ENCODE measurements around the gene PAGE1. TPM values are rescaled to one million over a fixed set of nuclear protein-coding genes. Genes with fewer than 3 reads are reported as not detected.

The PAGE1 gene
- total and polyA plus RNA-seq, 5 donors = not detected

DNA sequence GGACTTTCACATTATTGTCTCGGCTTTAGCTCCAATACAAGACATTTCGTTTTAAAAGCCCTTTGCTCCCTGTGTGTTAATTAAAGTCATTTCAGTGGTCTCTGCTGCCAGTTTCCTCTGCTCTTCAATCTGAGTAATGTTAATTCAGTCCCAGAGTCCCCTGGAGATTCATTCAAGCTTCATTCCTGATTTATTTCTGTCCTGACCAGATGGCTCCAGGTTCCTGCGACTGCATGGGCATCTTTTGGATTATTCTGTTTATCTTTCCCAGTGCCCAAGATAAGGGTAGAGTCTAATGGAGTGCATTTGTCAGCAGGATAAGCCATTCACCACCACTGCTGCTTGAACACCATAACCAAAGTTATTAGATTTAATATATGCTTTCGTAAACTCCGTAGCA lies 6.1 kb upstream of the PAGE1 start:
- intact Hi-C loops (cut with DNase I) = no loop called here
- H3K9me3 ChIP-seq (ENCODE audit: control insufficient read depth, low read length) = no peaks in the 10 kb centered on the region
- no peak for ATAC-seq
- no peaks in the 10 kb centered on the region for H3K4me1 ChIP-seq (ENCODE audit: control insufficient read depth, insufficient read depth, low read length)
- no peak overlapping the region for H3K4me3 ChIP-seq (ENCODE audit: low read length)
- no peak for DNase-seq
- WGBS = 41% methylated on average over 5 of the region's 5 CpGs
- H3K27ac ChIP-seq (ENCODE audit: low read length) = no peak overlapping the region
- no peaks in the 10 kb centered on the region for H3K27me3 ChIP-seq (ENCODE audit: control insufficient read depth, insufficient read depth)

DNA sequence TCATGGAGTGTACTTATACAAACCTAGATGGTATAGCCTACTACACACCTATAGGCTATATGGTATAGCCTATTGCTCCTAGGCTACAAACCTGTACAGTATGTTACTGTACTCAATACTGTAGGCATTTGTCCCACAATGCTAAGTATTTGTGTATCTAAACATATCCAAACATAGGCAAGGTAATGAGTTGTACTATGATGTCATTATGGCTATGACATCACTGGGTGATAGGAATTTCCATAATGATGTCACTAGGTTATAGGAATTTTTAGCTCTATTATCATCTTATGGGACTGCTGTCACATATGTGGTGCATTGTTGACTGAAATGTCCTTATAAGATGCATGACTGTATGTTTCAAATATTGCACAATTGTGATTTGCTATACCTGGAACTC lies 5.5 kb upstream of the PAGE1 start:
- intact Hi-C loops (cut with DNase I) = no loop called here
- ATAC-seq = no peak
- Histone ChIP-seq H3K27ac (ENCODE audit: low read length) (no peak overlapping the region), H3K27me3 (ENCODE audit: control insufficient read depth, insufficient read depth) (no peaks in the 10 kb centered on the region), H3K4me1 (ENCODE audit: control insufficient read depth, insufficient read depth, low read length) (no peaks in the 10 kb centered on the region), H3K4me3 (ENCODE audit: low read length) (no peak overlapping the region), H3K9me3 (ENCODE audit: control insufficient read depth, low read length) (no peaks in the 10 kb centered on the region)
- no peak for DNase-seq

DNA sequence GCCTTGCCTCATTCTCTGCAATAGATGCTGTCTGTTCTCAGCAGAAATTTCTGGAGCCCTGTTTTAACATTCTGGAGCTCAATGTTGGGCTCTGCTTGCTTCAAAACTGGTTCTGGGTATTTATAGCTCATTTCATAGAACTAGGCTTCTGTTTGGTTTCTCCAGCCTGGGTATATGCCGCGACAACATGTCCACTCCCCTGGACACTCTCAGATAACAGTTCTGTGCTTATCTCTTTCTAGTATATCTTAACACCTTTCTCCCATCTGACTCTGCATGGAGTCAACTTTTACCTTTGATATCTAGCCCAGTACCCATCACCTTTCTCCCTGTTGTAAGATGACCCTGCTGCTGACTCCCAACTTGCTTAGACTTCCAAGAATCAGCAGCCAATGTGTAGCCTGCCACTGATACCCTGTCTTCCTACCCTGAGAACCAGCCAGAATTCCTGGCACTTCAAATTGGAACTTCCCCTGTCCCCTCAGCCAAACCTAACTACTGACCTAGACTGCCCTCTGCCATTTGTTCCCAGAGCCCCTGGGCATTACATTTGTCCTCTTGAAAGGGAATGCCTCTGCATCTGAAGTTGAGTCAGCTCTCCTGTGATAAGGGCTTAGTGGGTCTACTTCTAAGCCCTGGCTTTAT lies 20.6 kb downstream of the PAGE1 start:
- Histone ChIP-seq H3K4me3 (ENCODE audit: low read length) (no peak overlapping the region), H3K4me1 (ENCODE audit: control insufficient read depth, insufficient read depth, low read length) (no peaks in the 10 kb centered on the region), H3K27me3 (ENCODE audit: control insufficient read depth, insufficient read depth) (no peaks in the 10 kb centered on the region), H3K9me3 (ENCODE audit: control insufficient read depth, low read length) (no peaks in the 10 kb centered on the region), H3K27ac (ENCODE audit: low read length) (no peak overlapping the region)
- DNase-seq = no peak
- intact Hi-C loops (cut with DNase I) = no loop called here
- WGBS = 67% methylated on average over 2 of the region's 2 CpGs
- ATAC-seq = no peak

DNA sequence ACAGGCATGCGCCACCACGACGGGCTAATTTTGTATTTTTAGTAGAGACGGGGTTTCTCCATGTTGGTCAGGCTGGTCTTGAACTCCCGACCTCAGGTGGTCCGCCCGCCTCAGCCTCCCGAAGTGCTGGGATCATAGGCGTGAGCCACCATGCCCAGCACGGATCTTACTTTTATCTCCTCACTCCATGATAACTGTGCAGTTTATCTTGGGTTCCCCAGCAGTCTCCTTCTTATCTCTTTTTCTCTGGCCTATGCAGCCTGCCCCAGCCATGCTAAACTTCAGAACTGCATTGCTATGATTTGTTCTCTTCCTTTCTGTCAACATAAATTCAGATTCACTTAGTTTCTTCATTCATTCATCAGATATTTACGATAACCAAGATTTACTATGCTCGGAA lies 22.4 kb downstream of the PAGE1 start:
- 63% methylated on average over 12 of the region's 12 CpGs for WGBS

DNA sequence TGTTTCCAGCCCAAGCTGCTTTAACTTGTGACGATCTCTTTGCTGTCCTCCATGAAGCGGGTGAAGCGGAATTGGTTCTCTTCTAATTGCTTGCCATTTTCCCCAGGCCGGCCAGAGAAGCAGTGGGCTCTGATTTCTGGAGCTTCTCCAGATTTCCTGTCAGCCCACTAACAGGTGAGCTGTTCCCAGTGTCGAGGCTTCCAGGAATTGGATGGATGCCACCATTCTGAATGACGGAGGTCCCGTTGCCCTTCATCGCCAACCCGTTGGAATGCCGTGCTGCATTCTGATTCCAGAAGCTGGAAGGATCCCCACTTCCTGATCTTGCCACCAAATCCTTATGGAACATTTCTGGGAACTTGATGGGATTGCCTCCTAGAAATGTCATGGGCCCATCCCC lies 31.0 kb downstream of the PAGE1 start:
- Histone ChIP-seq H3K27ac (ENCODE audit: low read length) (no peak overlapping the region), H3K27me3 (ENCODE audit: control insufficient read depth, insufficient read depth) (no peaks in the 10 kb centered on the region), H3K4me1 (ENCODE audit: control insufficient read depth, insufficient read depth, low read length) (no peaks in the 10 kb centered on the region), H3K4me3 (ENCODE audit: low read length) (no peak overlapping the region), H3K9me3 (ENCODE audit: control insufficient read depth, low read length) (no peaks in the 10 kb centered on the region)
- 78% methylated on average over 10 of the region's 10 CpGs for WGBS
- intact Hi-C loops (cut with DNase I) = no loop called here
- ATAC-seq (no peak), DNase-seq (no peak)

More for the DNA sequence above, 22.4 kb downstream of the PAGE1 start:
- no peaks in the 10 kb centered on the region for H3K9me3 ChIP-seq (ENCODE audit: control insufficient read depth, low read length)
- no peak overlapping the region for H3K4me3 ChIP-seq (ENCODE audit: low read length)
- intact Hi-C loops (cut with DNase I) = no loop called here
- no peak overlapping the region for H3K27ac ChIP-seq (ENCODE audit: low read length)
- no peak for DNase-seq
- H3K4me1 ChIP-seq (ENCODE audit: control insufficient read depth, insufficient read depth, low read length) = no peaks in the 10 kb centered on the region
- ATAC-seq = no peak
- H3K27me3 ChIP-seq (ENCODE audit: control insufficient read depth, insufficient read depth) = no peaks in the 10 kb centered on the region

DNA sequence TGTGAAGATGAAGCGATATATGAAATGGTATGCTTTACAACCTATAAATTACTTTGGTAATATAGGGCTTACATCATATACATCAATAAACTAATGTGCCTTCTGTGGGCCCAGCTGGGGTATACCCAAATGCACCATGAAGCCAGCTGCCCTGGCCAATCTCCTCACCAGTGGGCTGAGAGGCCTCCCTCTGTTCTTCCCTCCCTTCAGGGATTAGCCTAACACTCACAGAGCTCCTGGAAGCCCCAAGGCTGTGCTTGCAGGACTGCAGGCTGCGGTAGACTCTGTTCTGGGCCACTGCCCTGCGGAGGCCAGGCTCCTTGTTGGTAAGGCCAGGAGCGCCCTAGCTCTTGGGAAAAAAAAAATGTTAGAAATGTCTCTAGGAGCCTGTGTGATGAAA lies 33.9 kb downstream of the PAGE1 start:
- intact Hi-C loops (cut with DNase I) = no loop called here
- Histone ChIP-seq H3K4me1 (ENCODE audit: control insufficient read depth, insufficient read depth, low read length) (no peaks in the 10 kb centered on the region), H3K9me3 (ENCODE audit: control insufficient read depth, low read length) (no peaks in the 10 kb centered on the region), H3K27ac (ENCODE audit: low read length) (no peak overlapping the region), H3K27me3 (ENCODE audit: control insufficient read depth, insufficient read depth) (no peaks in the 10 kb centered on the region), H3K4me3 (ENCODE audit: low read length) (no peak overlapping the region)
- ATAC-seq (no peak), DNase-seq (no peak)
- WGBS = 92% methylated on average over 4 of the region's 4 CpGs

DNA sequence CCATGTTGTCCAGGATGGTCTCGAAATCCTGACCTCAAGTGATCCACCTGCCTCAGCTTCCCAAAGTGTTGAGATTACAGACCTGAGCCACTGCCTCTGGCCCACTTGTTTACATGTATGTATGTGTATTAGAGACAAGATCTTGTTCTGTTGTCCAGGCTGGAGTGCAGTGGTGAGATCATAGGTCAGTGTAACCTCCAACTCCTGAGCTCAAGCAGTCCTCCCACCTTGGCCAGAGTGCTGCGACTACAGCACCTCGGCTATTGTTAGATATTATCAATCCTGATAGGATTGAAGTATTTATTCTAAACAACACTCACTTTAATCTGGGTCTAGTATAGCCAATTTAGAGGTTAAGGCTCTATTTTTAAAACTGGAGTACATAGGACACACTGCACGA lies 36.0 kb downstream of the PAGE1 start:
- no peak for DNase-seq
- no peak overlapping the region for H3K27ac ChIP-seq (ENCODE audit: low read length)
- H3K4me3 ChIP-seq (ENCODE audit: low read length) = no peak overlapping the region
- H3K27me3 ChIP-seq (ENCODE audit: control insufficient read depth, insufficient read depth) = no peaks in the 10 kb centered on the region
- intact Hi-C loops (cut with DNase I) = no loop called here
- no peak for ATAC-seq
- WGBS = 44% methylated on average over 4 of the region's 4 CpGs
- no peaks in the 10 kb centered on the region for H3K4me1 ChIP-seq (ENCODE audit: control insufficient read depth, insufficient read depth, low read length)
- no peaks in the 10 kb centered on the region for H3K9me3 ChIP-seq (ENCODE audit: control insufficient read depth, low read length)

DNA sequence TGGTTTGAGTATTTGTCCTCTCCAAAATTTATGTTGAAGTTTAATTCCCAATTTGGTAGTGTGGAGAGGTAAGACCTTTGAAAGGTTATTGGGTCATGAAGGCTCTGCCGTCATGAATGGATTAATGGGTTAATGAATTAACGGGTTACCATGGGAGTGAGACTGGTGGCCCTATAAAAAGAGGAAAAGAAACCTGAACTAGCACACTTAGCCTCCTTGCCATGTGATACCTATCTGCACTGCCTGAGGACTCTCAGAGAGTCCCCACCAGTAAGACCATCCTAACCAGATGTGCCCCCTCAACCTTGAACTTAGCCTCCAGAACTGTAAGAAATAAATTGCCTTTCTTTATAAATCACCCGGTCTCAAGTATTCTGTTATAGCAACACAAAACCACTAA lies 39.3 kb downstream of the PAGE1 start:
- 84% methylated on average over 3 of the region's 3 CpGs for WGBS
- H3K27me3 ChIP-seq (ENCODE audit: control insufficient read depth, insufficient read depth) = no peaks in the 10 kb centered on the region
- intact Hi-C loops (cut with DNase I) = no loop called here
- H3K4me3 ChIP-seq (ENCODE audit: low read length) = no peak overlapping the region
- H3K27ac ChIP-seq (ENCODE audit: low read length) = no peak overlapping the region
- no peaks in the 10 kb centered on the region for H3K4me1 ChIP-seq (ENCODE audit: control insufficient read depth, insufficient read depth, low read length)
- ATAC-seq (no peak), DNase-seq (no peak)
- no peaks in the 10 kb centered on the region for H3K9me3 ChIP-seq (ENCODE audit: control insufficient read depth, low read length)

DNA sequence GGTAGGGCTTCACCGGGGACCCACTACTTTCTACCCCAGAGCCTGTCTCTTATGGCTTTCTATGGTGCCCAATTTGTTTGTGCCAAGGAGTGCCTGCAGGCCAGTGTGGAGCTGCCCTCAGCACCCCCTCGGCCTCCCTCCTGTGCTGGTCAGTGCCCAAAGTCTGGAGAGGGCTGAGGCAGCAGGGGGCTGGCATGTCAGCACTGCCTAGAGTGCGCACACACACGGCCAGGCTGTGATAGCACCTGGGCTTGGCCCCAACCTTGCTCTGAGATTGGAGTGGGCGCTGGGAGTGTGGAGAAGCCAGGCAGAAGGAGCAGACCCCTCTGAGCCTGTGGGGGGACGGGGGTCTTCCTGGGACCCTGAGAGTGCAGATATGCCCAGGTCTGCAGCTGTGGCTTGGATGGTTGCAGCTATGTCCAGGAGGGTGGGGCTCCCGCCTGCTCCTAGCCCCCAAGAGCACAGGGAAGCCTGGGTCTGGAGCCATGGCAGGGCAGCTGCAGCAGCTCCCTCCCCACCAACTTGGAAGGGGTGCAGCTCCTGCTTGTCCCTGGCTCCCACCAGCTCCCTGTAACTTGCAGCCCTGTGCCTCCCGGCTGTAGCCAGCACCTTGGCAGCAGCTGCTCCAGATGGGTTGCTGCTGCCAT lies 50.7 kb downstream of the PAGE1 start:
- no peak for DNase-seq
- intact Hi-C loops (cut with DNase I) = no loop called here
- no peaks in the 10 kb centered on the region for H3K9me3 ChIP-seq (ENCODE audit: control insufficient read depth, low read length)
- H3K27me3 ChIP-seq (ENCODE audit: control insufficient read depth, insufficient read depth) = no peaks in the 10 kb centered on the region
- no peak overlapping the region for H3K4me3 ChIP-seq (ENCODE audit: low read length)
- no peaks in the 10 kb centered on the region for H3K4me1 ChIP-seq (ENCODE audit: control insufficient read depth, insufficient read depth, low read length)
- no peak overlapping the region for H3K27ac ChIP-seq (ENCODE audit: low read length)
- WGBS = 82% methylated on average over 8 of the region's 8 CpGs
- ATAC-seq = no peak

Other genes starting within 250 kb of the PAGE1 start
- gene GAGE12C, start 163.8 kb downstream of the PAGE1 start, total RNA-seq = not detected
- gene GAGE12C, start 163.8 kb downstream of the PAGE1 start, polyA plus RNA-seq = not detected
- not detected for gene GAGE12D, start 154.3 kb downstream of the PAGE1 start, total RNA-seq
- not detected for gene GAGE12D, start 154.3 kb downstream of the PAGE1 start, polyA plus RNA-seq
- gene GAGE12E, start 144.7 kb downstream of the PAGE1 start, total RNA-seq = not detected
- gene GAGE12E, start 144.7 kb downstream of the PAGE1 start, polyA plus RNA-seq = not detected
- not detected for gene GAGE12F, start 135.1 kb downstream of the PAGE1 start, total RNA-seq
- gene GAGE12F, start 135.1 kb downstream of the PAGE1 start, polyA plus RNA-seq = not detected
- not detected for gene GAGE12G, start 125.6 kb downstream of the PAGE1 start, total RNA-seq
- gene GAGE12G, start 125.6 kb downstream of the PAGE1 start, polyA plus RNA-seq = not detected
- not detected for gene GAGE12H, start 116.0 kb downstream of the PAGE1 start, total RNA-seq
- gene GAGE12H, start 116.0 kb downstream of the PAGE1 start, polyA plus RNA-seq = not detected
- gene GAGE2A, start 106.5 kb downstream of the PAGE1 start, total RNA-seq = not detected
- gene GAGE2A, start 106.5 kb downstream of the PAGE1 start, polyA plus RNA-seq = not detected
- not detected for gene GAGE1, start 97.0 kb downstream of the PAGE1 start, total RNA-seq
- not detected for gene GAGE1, start 97.0 kb downstream of the PAGE1 start, polyA plus RNA-seq
- not detected for gene PAGE4, start 133.3 kb upstream of the PAGE1 start, total RNA-seq
- gene PAGE4, start 133.3 kb upstream of the PAGE1 start, polyA plus RNA-seq = not detected
- gene USP27X, start 183.5 kb upstream of the PAGE1 start, total RNA-seq = 1 to 10 TPM; 2.1 to 4.7 (median 2.7) TPM
- gene USP27X, start 183.5 kb upstream of the PAGE1 start, polyA plus RNA-seq = 2.6 TPM
- 1 to 10 TPM; 1.9 to 2.8 (median 2.6) TPM for gene CLCN5, start 226.6 kb upstream of the PAGE1 start, total RNA-seq
- gene CLCN5, start 226.6 kb upstream of the PAGE1 start, polyA plus RNA-seq = 0.57 TPM

Measured in right cardiac atrium (tissue), 5 donors.